Measurements from ENCODE around the gene KRTAP9-4.
"Not testable (repeated sequence)": the region's sequence is repeated elsewhere in the genome, so short reads cannot be mapped to it uniquely, and the experiment has no call there.

KRTAP9-4 gene, protein sequence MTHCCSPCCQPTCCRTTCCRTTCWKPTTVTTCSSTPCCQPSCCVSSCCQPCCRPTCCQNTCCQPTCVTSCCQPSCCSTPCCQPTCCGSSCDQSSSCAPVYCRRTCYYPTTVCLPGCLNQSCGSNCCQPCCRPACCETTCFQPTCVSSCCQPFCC

DNA sequence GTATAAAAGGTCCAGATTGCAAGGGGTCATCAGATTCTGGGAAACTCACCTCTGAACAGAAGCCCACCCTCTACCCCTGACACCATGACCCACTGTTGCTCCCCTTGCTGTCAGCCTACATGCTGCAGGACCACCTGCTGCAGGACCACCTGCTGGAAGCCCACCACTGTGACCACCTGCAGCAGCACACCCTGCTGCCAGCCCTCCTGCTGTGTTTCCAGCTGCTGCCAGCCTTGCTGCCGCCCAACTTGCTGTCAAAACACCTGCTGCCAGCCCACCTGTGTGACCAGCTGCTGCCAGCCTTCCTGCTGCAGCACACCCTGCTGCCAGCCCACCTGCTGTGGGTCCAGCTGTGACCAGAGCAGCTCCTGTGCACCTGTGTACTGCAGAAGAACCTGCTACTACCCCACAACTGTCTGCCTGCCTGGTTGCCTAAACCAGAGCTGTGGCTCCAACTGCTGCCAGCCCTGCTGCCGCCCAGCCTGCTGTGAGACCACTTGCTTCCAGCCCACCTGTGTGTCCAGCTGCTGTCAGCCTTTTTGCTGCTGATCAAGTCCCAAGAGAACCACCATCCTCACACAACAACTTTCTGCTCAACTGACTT lies at the start of gene KRTAP9-4:
Gene KRTAP9-4 (plus strand): TSS at position 51 of the 604 bp plus-strand sequence. CDS start 34 bp downstream, at position 85.
- not testable (repeated sequence) for DNase-seq (ENCODE audit: low spot score)

DNA sequence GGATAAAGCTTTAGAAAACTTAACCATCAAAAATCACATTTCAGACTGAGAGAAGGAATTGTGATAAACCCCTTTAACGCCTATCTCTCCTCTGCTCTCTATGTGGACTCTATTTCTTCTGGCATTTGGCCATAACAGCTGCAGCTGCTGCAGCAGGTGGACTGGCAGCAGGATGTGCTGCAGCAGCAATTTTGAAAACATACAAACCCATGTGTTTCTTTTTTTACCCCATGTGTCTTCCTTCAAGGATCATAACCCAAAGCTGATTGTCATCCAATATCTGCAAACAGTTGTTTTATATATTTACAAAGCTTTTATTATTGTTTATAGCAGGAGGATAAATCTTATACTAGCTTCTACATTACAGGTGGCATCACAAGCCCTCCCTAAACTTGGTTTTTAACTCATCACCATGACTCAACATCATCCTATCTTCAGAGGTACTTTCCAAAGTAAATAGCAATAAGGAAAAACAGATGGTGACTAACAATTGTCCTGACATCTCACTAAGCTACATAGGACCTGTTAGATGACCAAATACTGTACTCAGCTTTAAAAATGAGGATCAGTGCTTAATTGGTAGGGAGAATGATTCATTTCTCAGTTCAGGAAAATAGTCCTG lies 37.5 kb upstream of the KRTAP9-4 start:
- peak; percentile 4 for DNase-seq (ENCODE audit: low spot score)

DNA sequence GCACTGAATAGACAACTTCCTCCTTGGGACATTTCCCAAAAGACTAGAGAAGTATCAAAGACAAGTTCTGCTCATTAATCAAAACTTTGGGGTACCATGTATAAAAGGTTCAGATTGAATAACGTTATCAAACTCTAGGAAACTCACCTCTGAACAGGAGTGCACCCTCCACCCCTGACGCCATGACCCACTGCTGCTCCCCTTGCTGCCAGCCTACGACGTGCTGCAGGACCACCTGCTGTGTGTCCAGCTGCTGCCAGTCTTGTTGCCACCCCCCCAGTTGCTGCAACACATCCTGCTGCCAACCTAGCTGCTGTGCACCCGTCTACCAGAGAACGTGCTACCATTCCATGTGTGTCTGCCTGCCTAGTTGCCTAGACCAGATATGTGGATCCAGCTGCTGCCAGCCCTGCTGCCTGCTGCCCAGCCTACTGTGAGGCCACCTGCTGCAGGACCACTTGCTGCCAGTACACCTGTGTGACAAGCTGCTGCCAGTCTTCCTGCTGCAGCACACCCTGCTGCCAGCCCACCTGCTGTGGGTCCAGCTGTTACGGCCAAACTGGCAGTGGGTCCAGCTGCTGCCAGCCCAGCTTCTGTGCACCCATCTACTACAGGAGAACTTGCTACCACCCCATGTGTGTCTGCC lies 36.8 kb upstream of the KRTAP9-4 start:
- no peak for DNase-seq (ENCODE audit: low spot score)

DNA sequence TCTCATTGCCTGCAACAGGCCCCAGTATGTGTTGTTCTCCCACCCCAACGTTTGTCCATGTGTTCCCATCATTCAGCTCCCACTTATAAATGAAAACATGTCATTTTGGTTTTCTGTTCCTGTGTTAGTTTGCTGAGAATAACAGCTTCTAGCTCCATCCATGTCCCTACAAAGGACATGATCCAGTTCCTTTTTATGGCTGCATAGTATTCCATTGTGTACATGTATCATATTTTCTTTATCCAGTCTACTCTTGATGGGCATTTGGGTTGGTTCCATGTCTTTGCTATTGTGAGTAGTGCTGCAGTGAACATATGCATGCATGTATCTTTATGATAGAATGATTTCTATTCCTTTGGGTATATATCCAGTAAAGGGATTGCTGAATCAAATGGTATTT lies 33.8 kb upstream of the KRTAP9-4 start:
- no peak for DNase-seq (ENCODE audit: low spot score)

GRCh38 chr17:41223821-41224220 lies 25.7 kb upstream of the KRTAP9-4 start:
- no peak for DNase-seq (ENCODE audit: low spot score)

DNA sequence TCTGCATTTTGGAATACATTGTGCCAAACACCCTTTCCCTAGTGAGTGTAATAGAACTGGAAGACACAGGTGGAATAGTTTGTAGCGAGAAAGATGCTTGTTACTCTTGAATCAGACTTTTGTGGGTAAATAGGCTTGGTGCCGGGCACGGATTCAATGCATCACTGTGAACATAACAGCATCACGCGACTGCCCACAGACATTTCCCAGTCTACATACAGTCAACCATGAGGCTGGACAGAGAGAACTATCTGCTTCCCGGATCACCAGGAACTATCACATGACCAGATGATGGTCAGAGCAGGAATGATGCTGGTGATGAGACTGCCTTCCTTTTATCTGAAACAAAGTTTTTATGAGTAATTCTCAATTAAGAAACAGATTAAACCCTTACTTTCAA lies 23.4 kb upstream of the KRTAP9-4 start:
- no peak for DNase-seq (ENCODE audit: low spot score)

DNA sequence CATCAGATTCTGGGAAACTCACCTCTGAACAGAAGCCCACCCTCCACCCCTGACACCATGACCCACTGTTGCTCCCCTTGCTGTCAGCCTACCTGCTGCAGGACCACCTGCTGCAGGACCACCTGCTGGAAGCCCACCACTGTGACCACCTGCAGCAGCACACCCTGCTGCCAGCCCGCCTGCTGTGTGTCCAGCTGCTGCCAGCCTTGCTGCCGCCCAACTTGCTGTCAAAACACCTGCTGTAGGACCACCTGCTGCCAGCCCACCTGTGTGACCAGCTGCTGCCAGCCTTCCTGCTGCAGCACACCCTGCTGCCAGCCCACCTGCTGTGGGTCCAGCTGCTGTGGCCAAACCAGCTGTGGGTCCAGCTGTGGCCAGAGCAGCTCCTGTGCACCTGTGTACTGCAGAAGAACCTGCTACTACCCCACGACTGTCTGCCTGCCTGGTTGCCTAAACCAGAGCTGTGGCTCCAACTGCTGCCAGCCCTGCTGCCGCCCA lies 22.8 kb upstream of the KRTAP9-4 start, which contains the start of gene KRTAP9-2:
Gene KRTAP9-2 (plus strand): TSS at position 51 of the 498 bp plus-strand sequence. CDS start 7 bp downstream, at position 58.
- not testable (repeated sequence) for DNase-seq (ENCODE audit: low spot score)

- no peak for DNase-seq (ENCODE audit: low spot score)
These were observed 19.4 kb upstream of the KRTAP9-4 start for GRCh38 chr17:41230094-41230493.

DNA sequence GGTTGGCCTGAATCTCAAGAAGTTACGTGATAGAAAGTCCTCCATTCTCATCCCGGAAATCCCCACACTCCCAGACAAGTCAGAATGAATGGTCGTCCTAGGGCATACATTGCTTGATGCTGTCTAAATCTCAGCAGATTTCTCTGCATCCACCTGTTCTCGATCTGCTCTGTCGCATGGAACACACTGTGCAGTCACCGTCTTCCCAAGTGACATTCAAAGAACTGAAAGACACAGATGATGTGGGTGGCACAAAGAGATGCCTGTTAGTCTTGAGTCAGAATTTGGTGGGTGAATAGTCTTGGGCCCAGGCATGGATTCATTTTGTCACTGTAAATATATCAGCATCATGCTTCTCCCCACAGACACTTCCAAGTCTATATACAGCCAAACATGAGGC lies 17.8 kb upstream of the KRTAP9-4 start:
- DNase-seq (ENCODE audit: low spot score) = no peak

DNA sequence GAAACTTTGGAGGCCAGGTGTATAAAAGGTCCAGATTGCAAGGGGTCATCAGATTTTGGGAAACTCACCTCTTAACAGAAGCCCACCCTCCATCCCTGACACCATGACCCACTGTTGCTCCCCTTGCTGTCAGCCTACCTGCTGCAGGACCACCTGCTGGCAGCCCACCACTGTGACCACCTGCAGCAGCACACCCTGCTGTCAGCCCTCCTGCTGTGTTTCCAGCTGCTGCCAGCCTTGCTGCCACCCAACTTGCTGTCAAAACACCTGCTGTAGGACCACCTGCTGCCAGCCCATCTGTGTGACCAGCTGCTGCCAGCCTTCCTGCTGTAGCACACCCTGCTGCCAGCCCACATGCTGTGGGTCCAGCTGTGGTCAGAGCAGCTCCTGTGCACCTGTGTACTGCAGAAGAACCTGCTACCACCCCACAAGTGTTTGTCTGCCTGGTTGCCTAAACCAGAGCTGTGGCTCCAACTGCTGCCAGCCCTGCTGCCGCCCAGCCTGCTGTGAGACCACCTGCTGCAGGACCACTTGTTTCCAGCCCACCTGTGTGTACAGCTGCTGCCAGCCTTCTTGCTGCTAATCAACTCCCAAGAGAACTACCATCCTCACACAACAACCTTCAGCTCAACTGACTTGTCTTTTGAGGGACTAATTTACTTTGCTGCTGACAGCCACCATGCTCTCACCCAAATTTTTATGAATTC lies 16.9 kb upstream of the KRTAP9-4 start, which contains the start of gene KRTAP9-3:
Gene KRTAP9-3 (plus strand): TSS at position 51 of the 707 bp plus-strand sequence. CDS start 53 bp downstream, at position 104.
- DNase-seq (ENCODE audit: low spot score) = not testable (repeated sequence)

- not testable (repeated sequence) for DNase-seq (ENCODE audit: low spot score)
These were observed 12.4 kb upstream of the KRTAP9-4 start for GRCh38 chr17:41237116-41237515.

GRCh38 chr17:41237949-41238437 lies 11.5 kb upstream of the KRTAP9-4 start, which contains the start of gene KRTAP9-8:
Gene KRTAP9-8, plus strand, starts transcription at chr17:41237999. Its CDS starts 53 bp downstream, at chr17:41238052.
- DNase-seq (ENCODE audit: low spot score) = not testable (repeated sequence)

DNA sequence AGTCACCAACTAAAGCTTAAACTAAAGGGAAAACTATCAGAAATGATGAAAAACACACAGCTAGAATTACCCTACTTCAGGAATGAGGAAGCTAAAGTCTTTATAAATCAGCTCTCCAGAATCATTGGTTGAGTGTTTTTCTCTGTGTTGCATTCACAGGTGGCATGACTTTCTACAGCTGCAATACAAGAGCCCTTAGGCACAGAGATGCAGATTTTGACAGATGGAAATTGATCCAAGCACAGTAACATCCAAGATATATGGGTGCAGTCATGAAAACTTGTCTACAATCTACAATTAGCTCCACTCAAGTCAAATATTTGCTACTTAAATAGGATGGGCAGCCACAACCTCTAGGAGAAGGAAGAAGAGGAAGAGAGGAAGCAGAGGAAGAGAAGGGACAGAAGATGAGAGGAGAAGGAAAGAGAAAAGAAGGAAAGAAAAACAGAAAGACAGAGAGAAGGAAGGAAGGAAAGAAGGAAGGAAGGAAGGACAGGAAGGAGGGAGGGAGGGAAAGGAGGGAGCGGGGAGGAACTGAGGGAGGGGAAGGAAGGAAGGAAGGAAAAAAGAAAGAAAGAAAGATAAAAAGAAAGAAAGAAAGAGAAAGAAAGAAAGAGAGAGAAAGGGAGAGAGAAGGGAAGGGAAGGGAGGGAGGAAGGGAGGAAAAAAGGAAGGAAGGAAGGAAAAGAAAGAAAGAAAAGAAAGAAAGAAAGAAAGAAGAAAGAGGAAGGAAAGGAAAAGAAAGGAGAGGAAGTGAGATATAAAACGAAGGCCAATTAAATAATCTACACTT lies 2.3 kb upstream of the KRTAP9-4 start:
- DNase-seq (ENCODE audit: low spot score) = not testable (repeated sequence)

DNA sequence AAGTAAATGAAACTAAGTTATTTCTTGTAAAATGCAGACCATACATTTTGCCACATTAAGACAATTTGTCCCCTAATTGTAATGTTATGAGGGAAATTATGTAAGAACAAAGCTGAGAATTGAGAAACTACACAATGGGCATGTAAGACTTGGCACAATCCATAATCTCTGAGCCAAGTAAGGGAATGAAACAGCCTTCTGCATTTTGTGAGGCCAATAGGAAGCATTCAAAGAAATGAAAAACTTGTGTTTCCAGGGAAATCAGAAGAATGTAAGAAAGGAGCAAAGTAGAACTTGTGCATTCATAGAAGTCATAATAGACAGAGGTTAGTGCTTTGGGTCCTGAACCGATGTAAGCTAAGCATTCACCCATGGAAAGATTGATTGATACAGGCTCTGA lies 1.8 kb downstream of the KRTAP9-4 start:
- no peak for DNase-seq (ENCODE audit: low spot score)

DNA sequence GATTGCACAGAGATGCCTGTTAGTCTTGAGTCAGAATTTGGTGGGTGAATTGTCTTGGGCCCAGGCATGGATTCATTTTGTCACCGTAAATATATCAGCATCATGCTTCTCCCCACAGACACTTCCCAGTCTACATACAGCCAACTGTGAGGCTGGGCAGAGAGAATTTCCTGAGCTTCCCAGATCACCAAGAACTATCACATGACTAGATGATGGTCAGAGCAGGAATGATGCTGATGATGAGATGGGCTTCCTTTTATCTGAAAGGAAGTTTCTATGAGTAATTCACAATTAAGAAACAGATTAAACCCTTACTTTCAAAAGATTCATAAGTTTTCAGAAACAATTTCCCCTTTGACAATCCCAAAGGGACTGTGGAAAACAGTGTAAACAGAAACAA lies 5.4 kb downstream of the KRTAP9-4 start:
- no peak for DNase-seq (ENCODE audit: low spot score)

DNA sequence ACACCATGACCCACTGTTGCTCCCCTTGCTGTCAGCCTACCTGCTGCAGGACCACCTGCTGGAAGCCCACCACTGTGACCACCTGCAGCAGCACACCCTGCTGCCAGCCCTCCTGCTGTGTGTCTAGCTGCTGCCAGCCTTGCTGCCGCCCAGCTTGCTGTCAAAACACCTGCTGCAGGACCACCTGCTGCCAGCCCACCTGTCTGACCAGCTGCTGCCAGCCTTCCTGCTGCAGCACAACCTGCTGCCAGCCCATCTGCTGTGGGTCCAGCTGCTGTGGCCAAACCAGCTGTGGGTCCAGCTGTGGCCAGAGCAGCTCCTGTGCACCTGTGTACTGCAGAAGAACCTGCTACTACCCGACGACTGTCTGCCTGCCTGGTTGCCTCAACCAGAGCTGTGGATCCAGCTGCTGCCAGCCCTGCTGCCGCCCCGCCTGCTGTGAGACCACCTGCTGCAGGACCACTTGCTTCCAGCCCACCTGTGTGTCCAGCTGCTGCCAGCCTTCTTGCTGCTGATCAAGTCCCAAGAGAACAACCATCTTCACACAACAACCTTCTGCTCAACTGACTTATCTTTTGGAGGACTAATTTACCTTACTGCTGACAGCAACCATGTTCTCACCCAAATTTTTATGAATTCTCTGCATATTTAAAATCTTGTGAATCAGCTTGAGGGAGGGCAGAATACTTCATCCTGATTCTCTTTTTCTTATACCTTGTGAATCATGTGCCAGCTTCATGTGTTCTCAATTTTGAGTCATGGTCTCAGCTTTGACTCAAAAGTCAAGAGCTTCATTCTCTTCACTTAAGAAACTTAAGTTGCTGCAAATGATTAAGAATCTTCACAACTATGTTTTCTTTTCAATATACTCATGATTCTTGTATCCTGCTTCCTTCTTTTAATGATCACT lies 6.1 kb downstream of the KRTAP9-4 start, which contains the start of gene KRTAP9-9:
Gene KRTAP9-9 (plus strand): TSS at position 4 of the 910 bp plus-strand sequence.
- not testable (repeated sequence) for DNase-seq (ENCODE audit: low spot score)

GRCh38 chr17:41256291-41256685 lies 6.8 kb downstream of the KRTAP9-4 start:
- no peak for DNase-seq (ENCODE audit: low spot score)

- DNase-seq (ENCODE audit: low spot score) = no peak
These were observed 8.9 kb downstream of the KRTAP9-4 start for GRCh38 chr17:41258406-41258805.

GRCh38 chr17:41263212-41263611 lies 13.7 kb downstream of the KRTAP9-4 start:
- DNase-seq (ENCODE audit: low spot score) = no peak

DNA sequence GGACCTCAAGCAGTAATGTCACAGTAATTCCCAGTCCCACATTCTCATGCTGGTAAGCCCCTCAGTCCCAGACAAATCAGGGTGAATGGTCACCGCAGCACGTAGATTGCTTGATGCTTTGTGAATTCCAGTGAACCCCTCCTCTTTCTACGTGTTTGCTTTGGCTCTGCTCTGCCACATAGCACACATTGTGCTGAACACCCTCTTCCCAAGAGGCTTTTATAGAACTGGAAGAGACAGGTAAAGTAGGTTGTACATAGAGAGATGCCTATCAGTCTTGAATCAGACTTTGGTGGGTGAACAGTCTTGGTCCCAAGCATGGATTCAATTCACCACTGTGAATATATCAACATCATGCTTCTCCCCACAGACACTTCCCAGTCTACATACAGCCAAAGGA lies 15.1 kb downstream of the KRTAP9-4 start:
- no peak for DNase-seq (ENCODE audit: low spot score)

Measured in RKO (cell line).